Panc1 (cell line): ENCODE measurements around the gene ZMYM2. TPM values are rescaled to one million over a fixed set of nuclear protein-coding genes. Genes with fewer than 3 reads are reported as not detected.

Experiments used
- ATAC-seq: fragments of 200-7000 bp; cut with Tn5 transposase; 2 replicates; pipeline ENCODE4 v1.9.1; 2020; ENCODE audit warnings: mild to moderate bottlenecking, moderate library complexity
- BruUV-seq: library from RNA; stranded (reverse); fragments of 400-500 nt; replicated peaks from 2 replicates; lab custom pipeline; 2021; lab: Mats Ljungman, UMichigan
- CTCF ChIA-PET: fragments of 300-600 bp; sonication (Branson Sonifier 250); formaldehyde crosslinking; loops from one replicate; lab custom pipeline; 2022; ENCODE audit warnings: antibody characterized with exemption; lab: Charles Lee
- POLR2A ChIA-PET: fragments of 300-600 bp; sonication (Branson Sonifier 250); formaldehyde crosslinking; loops from one replicate; lab custom pipeline; 2022; ENCODE audit warnings: antibody characterized with exemption; lab: Charles Lee
- DNase-seq: peaks from one replicate; pipeline ENCODE4 v3.0.0-alpha.2; 2010; ENCODE audit warnings: low read depth, low spot score
- H3K27ac ChIP-seq: 2 replicates; pipeline ENCODE4 v1.5.1; 2011; ENCODE audit warnings: mild to moderate bottlenecking, low read length, inconsistent platforms
- H3K27me3 ChIP-seq: fragments of 200-500 bp; sonication (Bioruptor generic); 2 replicates; pipeline ENCODE4 v1.6.0; 2014; ENCODE audit warnings: low read length, inconsistent platforms; ENCODE audit not compliant: control insufficient read depth, insufficient read depth
- H3K36me3 ChIP-seq: fragments of 200-500 bp; sonication (Bioruptor generic); 2 replicates; pipeline ENCODE4 v1.5.1; 2014; ENCODE audit warnings: inconsistent platforms, mild to moderate bottlenecking, low read length, moderate library complexity; ENCODE audit not compliant: control insufficient read depth, insufficient read depth
- H3K4me1 ChIP-seq: 2 replicates; pipeline ENCODE4 v1.5.1; 2011; ENCODE audit warnings: inconsistent platforms, mild to moderate bottlenecking, low read length, moderate library complexity; ENCODE audit not compliant: control insufficient read depth, insufficient read depth
- H3K4me3 ChIP-seq, 2 experiments: 2 replicates each; pipeline ENCODE4 v1.5.1; 2011 to 2012; ENCODE audit warnings: low read depth in 2 of 2, low read length in 2 of 2, mild to moderate bottlenecking in 2 of 2, inconsistent platforms in 1 of 2, moderate library complexity in 1 of 2
- H3K9me3 ChIP-seq: fragments of 200-500 bp; sonication (Bioruptor generic); 2 replicates; pipeline ENCODE4 v1.5.1; 2014; ENCODE audit warnings: low read depth, mild to moderate bottlenecking, inconsistent platforms, low read length, moderate library complexity; ENCODE audit not compliant: control insufficient read depth, insufficient read depth
- CTCF ChIP-seq: fragments of 450-650 bp; IDR thresholded peaks from 2 replicates; pipeline ENCODE4 v1.5.1; 2017; ENCODE audit warnings: mild to moderate bottlenecking
- POLR2AphosphoS5 ChIP-seq: IDR thresholded peaks from 2 replicates; pipeline ENCODE4 v1.6.1; 2012; ENCODE audit warnings: mild to moderate bottlenecking, low read depth, low read length, moderate library complexity
- SIN3A ChIP-seq: IDR thresholded peaks from 2 replicates; pipeline ENCODE4 v1.6.1; 2012; ENCODE audit warnings: low read depth, mild to moderate bottlenecking, low read length, moderate library complexity, borderline replicate concordance; ENCODE audit not compliant: insufficient read depth
- TCF7L2 ChIP-seq: IDR thresholded peaks from 2 replicates; pipeline ENCODE4 v1.6.1; 2011; ENCODE audit warnings: mild to moderate bottlenecking, low read depth, low read length, inconsistent platforms
- in situ Hi-C: cut with HindIII; loops from 2 replicates; pipeline ENCODE4 v1.10.0; 2016; ENCODE audit warnings: low sequenced_read_pairs, low pct_unique_long_range_greater_than_20kb
- intact Hi-C: fragments of 100-400 bp; cut with micrococcal nuclease; formaldehyde crosslinking; loops from one replicate; pipeline ENCODE4 v1.10.0; 2022; ENCODE audit not compliant: unreplicated experiment
- total RNA-seq: library from RNA; stranded (reverse); gene quantifications from one replicate; pipeline ENCODE4 v1.2.1, GENCODE V29; 2021; ENCODE audit not compliant: unreplicated experiment
- TF ChIP-seq, protein P1 (sequence below), 2 experiments: IDR thresholded peaks; 2 replicates each; pipeline ENCODE4 v1.6.1; 2011 to 2012; ENCODE audit warnings: low read depth in 2 of 2, control low read depth in 1 of 2, low read length in 1 of 2, mild to moderate bottlenecking in 1 of 2, moderate library complexity in 1 of 2; ENCODE audit not compliant: insufficient read depth in 1 of 2

ZMYM2 gene
- total RNA-seq, 1 experiment from 2014 or later, result 64.3 TPM

DNA sequence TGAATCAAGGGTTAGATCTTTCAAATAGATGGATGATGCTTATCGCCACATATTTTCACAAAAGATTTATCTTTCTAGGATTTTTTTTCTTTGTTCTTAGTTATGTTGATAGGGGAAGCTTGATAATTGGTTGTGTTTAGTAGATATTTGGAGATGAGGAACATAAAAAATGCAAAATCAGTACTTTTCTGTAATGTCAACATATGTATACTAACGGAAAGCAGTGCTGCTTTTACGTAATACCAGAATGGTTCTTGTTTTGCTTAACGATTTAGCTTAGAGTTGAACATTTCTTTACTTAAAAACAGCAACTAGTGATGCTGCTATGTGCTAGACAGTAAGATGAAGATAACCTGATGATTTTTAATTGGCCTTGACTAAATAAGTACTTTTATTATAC is 3.0 kb downstream of the ZMYM2 start:
- ATAC-seq (no peak), DNase-seq (no peak)
- Histone ChIP-seq H3K27ac (no peak overlapping the region), H3K36me3 (peaks cover 18% of the 10 kb centered on the region), H3K9me3 (no peaks in the 10 kb centered on the region), H3K4me3 (no peak overlapping the region), H3K4me1 (peaks cover 11% of the 10 kb centered on the region; the same call in 1 of the 2 replicates), H3K27me3 (no peaks in the 10 kb centered on the region)
- intact Hi-C loops (loop anchor here (5.0 kb wide), 1 partner anchor 34 kb away; no protein-coding TSS in a partner anchor), in situ Hi-C loops (no loop called here)
- CTCF ChIA-PET, result no interaction called here
- BruUV-seq, result no TSS peak
- POLR2A ChIA-PET, result no interaction called here
- TF ChIP-seq SIN3A (no peak), CTCF (no peak), POLR2AphosphoS5 (no peak), TCF7L2 (no peak)
- TF ChIP-seq, protein P1, sequence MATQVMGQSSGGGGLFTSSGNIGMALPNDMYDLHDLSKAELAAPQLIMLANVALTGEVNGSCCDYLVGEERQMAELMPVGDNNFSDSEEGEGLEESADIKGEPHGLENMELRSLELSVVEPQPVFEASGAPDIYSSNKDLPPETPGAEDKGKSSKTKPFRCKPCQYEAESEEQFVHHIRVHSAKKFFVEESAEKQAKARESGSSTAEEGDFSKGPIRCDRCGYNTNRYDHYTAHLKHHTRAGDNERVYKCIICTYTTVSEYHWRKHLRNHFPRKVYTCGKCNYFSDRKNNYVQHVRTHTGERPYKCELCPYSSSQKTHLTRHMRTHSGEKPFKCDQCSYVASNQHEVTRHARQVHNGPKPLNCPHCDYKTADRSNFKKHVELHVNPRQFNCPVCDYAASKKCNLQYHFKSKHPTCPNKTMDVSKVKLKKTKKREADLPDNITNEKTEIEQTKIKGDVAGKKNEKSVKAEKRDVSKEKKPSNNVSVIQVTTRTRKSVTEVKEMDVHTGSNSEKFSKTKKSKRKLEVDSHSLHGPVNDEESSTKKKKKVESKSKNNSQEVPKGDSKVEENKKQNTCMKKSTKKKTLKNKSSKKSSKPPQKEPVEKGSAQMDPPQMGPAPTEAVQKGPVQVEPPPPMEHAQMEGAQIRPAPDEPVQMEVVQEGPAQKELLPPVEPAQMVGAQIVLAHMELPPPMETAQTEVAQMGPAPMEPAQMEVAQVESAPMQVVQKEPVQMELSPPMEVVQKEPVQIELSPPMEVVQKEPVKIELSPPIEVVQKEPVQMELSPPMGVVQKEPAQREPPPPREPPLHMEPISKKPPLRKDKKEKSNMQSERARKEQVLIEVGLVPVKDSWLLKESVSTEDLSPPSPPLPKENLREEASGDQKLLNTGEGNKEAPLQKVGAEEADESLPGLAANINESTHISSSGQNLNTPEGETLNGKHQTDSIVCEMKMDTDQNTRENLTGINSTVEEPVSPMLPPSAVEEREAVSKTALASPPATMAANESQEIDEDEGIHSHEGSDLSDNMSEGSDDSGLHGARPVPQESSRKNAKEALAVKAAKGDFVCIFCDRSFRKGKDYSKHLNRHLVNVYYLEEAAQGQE (IDR thresholded peaks at IDR 0.05; ENCODE audit: insufficient read depth in 1 of 2, low read depth in 2 of 2, low read length in 1 of 2), result no peak

DNA sequence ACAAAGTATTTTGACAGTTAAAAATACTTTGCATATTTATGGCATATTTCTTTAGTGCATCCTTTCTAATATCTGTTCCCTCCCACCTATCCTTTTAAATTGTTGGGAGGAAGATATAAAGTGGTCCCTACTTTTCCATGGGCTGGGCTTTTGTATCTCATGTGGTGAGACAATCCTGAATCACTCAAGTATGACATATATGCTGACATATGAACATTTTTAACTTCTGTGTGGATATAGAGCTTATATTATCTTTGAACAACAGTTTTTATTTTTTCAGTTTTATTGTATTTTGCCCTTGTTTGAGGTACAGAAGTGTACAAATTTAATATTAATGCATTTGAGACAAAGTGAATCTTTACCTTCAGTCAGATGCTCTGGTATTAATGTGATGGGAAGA is 3.4 kb downstream of the ZMYM2 start:
- ChIA-PET CTCF (no interaction called here), POLR2A (no interaction called here)
- Histone ChIP-seq H3K9me3 (no peaks in the 10 kb centered on the region), H3K27ac (no peak overlapping the region), H3K4me1 (peaks cover 11% of the 10 kb centered on the region; the same call in 1 of the 2 replicates), H3K36me3 (peaks cover 20% of the 10 kb centered on the region), H3K27me3 (no peaks in the 10 kb centered on the region), H3K4me3 (no peak overlapping the region)
- DNase-seq (no peak), ATAC-seq (no peak)
- in situ Hi-C loops, result no loop called here
- intact Hi-C loops, result loop anchor here (5.0 kb wide), 1 partner anchor 35 kb away; no protein-coding TSS in a partner anchor
- no TSS peak for BruUV-seq
- TF ChIP-seq, protein P1 (IDR thresholded peaks at IDR 0.05; ENCODE audit: insufficient read depth in 1 of 2, low read depth in 2 of 2, low read length in 1 of 2), result no peak
- TF ChIP-seq TCF7L2, result no peak
- no peak for TF ChIP-seq CTCF
- TF ChIP-seq SIN3A, result no peak
- TF ChIP-seq POLR2AphosphoS5, result no peak
